Panc1 (cell line): ENCODE data around the gene CCDC39. TPM values are rescaled to one million over a fixed set of nuclear protein-coding genes. Genes with fewer than 3 reads are reported as not detected.

Experiments
- ATAC-seq: fragments of 200-7000 bp; cut with Tn5 transposase; 2 replicates; pipeline ENCODE4 v1.9.1; 2020; ENCODE audit warnings: mild to moderate bottlenecking, moderate library complexity
- BruUV-seq: library from RNA; stranded (reverse); fragments of 400-500 nt; replicated peaks from 2 replicates; lab custom pipeline; 2021; lab: Mats Ljungman, UMichigan
- CTCF ChIA-PET: fragments of 300-600 bp; sonication (Branson Sonifier 250); formaldehyde crosslinking; loops from one replicate; lab custom pipeline; 2022; ENCODE audit warnings: antibody characterized with exemption; lab: Charles Lee
- POLR2A ChIA-PET: fragments of 300-600 bp; sonication (Branson Sonifier 250); formaldehyde crosslinking; loops from one replicate; lab custom pipeline; 2022; ENCODE audit warnings: antibody characterized with exemption; lab: Charles Lee
- DNase-seq: peaks from one replicate; pipeline ENCODE4 v3.0.0-alpha.2; 2010; ENCODE audit warnings: low read depth, low spot score
- H3K27ac ChIP-seq: 2 replicates; pipeline ENCODE4 v1.5.1; 2011; ENCODE audit warnings: mild to moderate bottlenecking, low read length, inconsistent platforms
- H3K27me3 ChIP-seq: fragments of 200-500 bp; sonication (Bioruptor generic); 2 replicates; pipeline ENCODE4 v1.6.0; 2014; ENCODE audit warnings: low read length, inconsistent platforms; ENCODE audit not compliant: control insufficient read depth, insufficient read depth
- H3K36me3 ChIP-seq: fragments of 200-500 bp; sonication (Bioruptor generic); 2 replicates; pipeline ENCODE4 v1.5.1; 2014; ENCODE audit warnings: inconsistent platforms, mild to moderate bottlenecking, low read length, moderate library complexity; ENCODE audit not compliant: control insufficient read depth, insufficient read depth
- H3K4me1 ChIP-seq: 2 replicates; pipeline ENCODE4 v1.5.1; 2011; ENCODE audit warnings: inconsistent platforms, mild to moderate bottlenecking, low read length, moderate library complexity; ENCODE audit not compliant: control insufficient read depth, insufficient read depth
- H3K4me3 ChIP-seq, 2 experiments: 2 replicates each; pipeline ENCODE4 v1.5.1; 2011 to 2012; ENCODE audit warnings: low read depth in 2 of 2, low read length in 2 of 2, mild to moderate bottlenecking in 2 of 2, inconsistent platforms in 1 of 2, moderate library complexity in 1 of 2
- H3K9me3 ChIP-seq: fragments of 200-500 bp; sonication (Bioruptor generic); 2 replicates; pipeline ENCODE4 v1.5.1; 2014; ENCODE audit warnings: low read depth, mild to moderate bottlenecking, inconsistent platforms, low read length, moderate library complexity; ENCODE audit not compliant: control insufficient read depth, insufficient read depth
- POLR2AphosphoS5 ChIP-seq: IDR thresholded peaks from 2 replicates; pipeline ENCODE4 v1.6.1; 2012; ENCODE audit warnings: mild to moderate bottlenecking, low read depth, low read length, moderate library complexity
- SIN3A ChIP-seq: IDR thresholded peaks from 2 replicates; pipeline ENCODE4 v1.6.1; 2012; ENCODE audit warnings: low read depth, mild to moderate bottlenecking, low read length, moderate library complexity, borderline replicate concordance; ENCODE audit not compliant: insufficient read depth
- TCF7L2 ChIP-seq: IDR thresholded peaks from 2 replicates; pipeline ENCODE4 v1.6.1; 2011; ENCODE audit warnings: mild to moderate bottlenecking, low read depth, low read length, inconsistent platforms
- in situ Hi-C: cut with HindIII; loops from 2 replicates; pipeline ENCODE4 v1.10.0; 2016; ENCODE audit warnings: low sequenced_read_pairs, low pct_unique_long_range_greater_than_20kb
- intact Hi-C: fragments of 100-400 bp; cut with micrococcal nuclease; formaldehyde crosslinking; loops from one replicate; pipeline ENCODE4 v1.10.0; 2022; ENCODE audit not compliant: unreplicated experiment
- total RNA-seq: library from RNA; stranded (reverse); gene quantifications from one replicate; pipeline ENCODE4 v1.2.1, GENCODE V29; 2021; ENCODE audit not compliant: unreplicated experiment
- TF ChIP-seq, protein P1 (sequence below): fragments of 450-650 bp; IDR thresholded peaks from 2 replicates; pipeline ENCODE4 v1.5.1; 2017; ENCODE audit warnings: mild to moderate bottlenecking
- TF ChIP-seq, protein P2 (sequence below), 2 experiments: IDR thresholded peaks; 2 replicates each; pipeline ENCODE4 v1.6.1; 2011 to 2012; ENCODE audit warnings: low read depth in 2 of 2, control low read depth in 1 of 2, low read length in 1 of 2, mild to moderate bottlenecking in 1 of 2, moderate library complexity in 1 of 2; ENCODE audit not compliant: insufficient read depth in 1 of 2

The CCDC39 gene
- total RNA-seq, 1 experiment from 2014 or later: not detected

DNA sequence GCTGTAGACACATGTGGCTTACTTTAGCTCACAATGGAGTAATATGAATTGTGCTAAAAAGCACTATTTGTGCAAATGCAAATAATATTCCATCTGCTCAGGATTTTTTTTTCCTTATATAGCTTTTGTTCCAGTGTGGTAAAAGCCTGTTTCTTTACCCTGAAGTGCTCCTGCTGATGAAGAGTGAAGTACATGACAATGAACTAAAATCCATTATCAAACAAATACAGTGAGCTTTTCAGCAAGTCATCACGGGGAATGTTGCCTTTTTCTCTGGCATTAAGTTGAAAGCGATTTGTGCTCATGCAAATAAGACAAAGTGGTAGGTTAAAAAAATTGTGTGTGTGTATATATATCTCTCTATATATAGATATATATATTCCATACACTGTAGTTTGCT is 28.6 kb upstream of the CCDC39 start:
- BruUV-seq: no TSS peak
- DNase-seq (no peak), ATAC-seq (no peak)
- ChIA-PET CTCF (no interaction called here), POLR2A (no interaction called here)
- intact Hi-C loops (no loop called here), in situ Hi-C loops (no loop called here)
- H3K36me3 ChIP-seq: no peaks in the 10 kb centered on the region
- H3K27me3 ChIP-seq: no peaks in the 10 kb centered on the region
- no peaks in the 10 kb centered on the region for H3K4me1 ChIP-seq
- H3K27ac ChIP-seq: no peak overlapping the region
- H3K9me3 ChIP-seq: no peaks in the 10 kb centered on the region
- TF ChIP-seq POLR2AphosphoS5 (no peak), TCF7L2 (no peak), SIN3A (no peak)
- TF ChIP-seq, protein P1, sequence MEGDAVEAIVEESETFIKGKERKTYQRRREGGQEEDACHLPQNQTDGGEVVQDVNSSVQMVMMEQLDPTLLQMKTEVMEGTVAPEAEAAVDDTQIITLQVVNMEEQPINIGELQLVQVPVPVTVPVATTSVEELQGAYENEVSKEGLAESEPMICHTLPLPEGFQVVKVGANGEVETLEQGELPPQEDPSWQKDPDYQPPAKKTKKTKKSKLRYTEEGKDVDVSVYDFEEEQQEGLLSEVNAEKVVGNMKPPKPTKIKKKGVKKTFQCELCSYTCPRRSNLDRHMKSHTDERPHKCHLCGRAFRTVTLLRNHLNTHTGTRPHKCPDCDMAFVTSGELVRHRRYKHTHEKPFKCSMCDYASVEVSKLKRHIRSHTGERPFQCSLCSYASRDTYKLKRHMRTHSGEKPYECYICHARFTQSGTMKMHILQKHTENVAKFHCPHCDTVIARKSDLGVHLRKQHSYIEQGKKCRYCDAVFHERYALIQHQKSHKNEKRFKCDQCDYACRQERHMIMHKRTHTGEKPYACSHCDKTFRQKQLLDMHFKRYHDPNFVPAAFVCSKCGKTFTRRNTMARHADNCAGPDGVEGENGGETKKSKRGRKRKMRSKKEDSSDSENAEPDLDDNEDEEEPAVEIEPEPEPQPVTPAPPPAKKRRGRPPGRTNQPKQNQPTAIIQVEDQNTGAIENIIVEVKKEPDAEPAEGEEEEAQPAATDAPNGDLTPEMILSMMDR: no peak
- TF ChIP-seq, protein P2, sequence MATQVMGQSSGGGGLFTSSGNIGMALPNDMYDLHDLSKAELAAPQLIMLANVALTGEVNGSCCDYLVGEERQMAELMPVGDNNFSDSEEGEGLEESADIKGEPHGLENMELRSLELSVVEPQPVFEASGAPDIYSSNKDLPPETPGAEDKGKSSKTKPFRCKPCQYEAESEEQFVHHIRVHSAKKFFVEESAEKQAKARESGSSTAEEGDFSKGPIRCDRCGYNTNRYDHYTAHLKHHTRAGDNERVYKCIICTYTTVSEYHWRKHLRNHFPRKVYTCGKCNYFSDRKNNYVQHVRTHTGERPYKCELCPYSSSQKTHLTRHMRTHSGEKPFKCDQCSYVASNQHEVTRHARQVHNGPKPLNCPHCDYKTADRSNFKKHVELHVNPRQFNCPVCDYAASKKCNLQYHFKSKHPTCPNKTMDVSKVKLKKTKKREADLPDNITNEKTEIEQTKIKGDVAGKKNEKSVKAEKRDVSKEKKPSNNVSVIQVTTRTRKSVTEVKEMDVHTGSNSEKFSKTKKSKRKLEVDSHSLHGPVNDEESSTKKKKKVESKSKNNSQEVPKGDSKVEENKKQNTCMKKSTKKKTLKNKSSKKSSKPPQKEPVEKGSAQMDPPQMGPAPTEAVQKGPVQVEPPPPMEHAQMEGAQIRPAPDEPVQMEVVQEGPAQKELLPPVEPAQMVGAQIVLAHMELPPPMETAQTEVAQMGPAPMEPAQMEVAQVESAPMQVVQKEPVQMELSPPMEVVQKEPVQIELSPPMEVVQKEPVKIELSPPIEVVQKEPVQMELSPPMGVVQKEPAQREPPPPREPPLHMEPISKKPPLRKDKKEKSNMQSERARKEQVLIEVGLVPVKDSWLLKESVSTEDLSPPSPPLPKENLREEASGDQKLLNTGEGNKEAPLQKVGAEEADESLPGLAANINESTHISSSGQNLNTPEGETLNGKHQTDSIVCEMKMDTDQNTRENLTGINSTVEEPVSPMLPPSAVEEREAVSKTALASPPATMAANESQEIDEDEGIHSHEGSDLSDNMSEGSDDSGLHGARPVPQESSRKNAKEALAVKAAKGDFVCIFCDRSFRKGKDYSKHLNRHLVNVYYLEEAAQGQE (IDR thresholded peaks at IDR 0.05; ENCODE audit: insufficient read depth in 1 of 2, low read depth in 2 of 2, low read length in 1 of 2): no peak
- no peak overlapping the region for H3K4me3 ChIP-seq

- BruUV-seq: no TSS peak
- TF ChIP-seq, protein P2 (IDR thresholded peaks at IDR 0.05; ENCODE audit: insufficient read depth in 1 of 2, low read depth in 2 of 2, low read length in 1 of 2): no peak
- TF ChIP-seq TCF7L2 (no peak), SIN3A (no peak), POLR2AphosphoS5 (no peak)
- TF ChIP-seq, protein P1: no peak
- H3K36me3 ChIP-seq: no peaks in the 10 kb centered on the region
- POLR2A ChIA-PET: no interaction called here
- intact Hi-C loops: no loop called here
- in situ Hi-C loops: no loop called here
- no peak overlapping the region for H3K4me3 ChIP-seq
- CTCF ChIA-PET: no interaction called here
- no peaks in the 10 kb centered on the region for H3K27me3 ChIP-seq
- ATAC-seq: no peak
- no peak for DNase-seq
- no peaks in the 10 kb centered on the region for H3K4me1 ChIP-seq
- no peaks in the 10 kb centered on the region for H3K9me3 ChIP-seq
- H3K27ac ChIP-seq: no peak overlapping the region
Observed at GRCh38 chr3:180705619-180706018, 26.3 kb upstream of the CCDC39 start.
